Astrocyte of the cerebellum (primary cell): ENCODE data around the gene RASL11A.

Source experiments
- DNase-seq: peaks from one replicate; pipeline ENCODE4 v3.0.0-alpha.2; 2011; ENCODE audit warnings: low read depth
- H3K4me3 ChIP-seq: 2 replicates; pipeline ENCODE4 v1.5.1; 2011; ENCODE audit warnings: mild to moderate bottlenecking, low read depth, low read length, moderate library complexity
- in situ Hi-C: cut with HindIII; loops from 2 replicates; pipeline ENCODE4 v1.10.0; 2017; ENCODE audit warnings: low sequenced_read_pairs
- TF ChIP-seq, protein P1 (sequence below): IDR thresholded peaks from 2 replicates; pipeline ENCODE4 v1.5.1; 2012; ENCODE audit warnings: low read length, low read depth, moderate library complexity, mild to moderate bottlenecking; ENCODE audit errors: missing control alignments

Gene RASL11A

GRCh38 chr13:27302643-27303262, 32.1 kb downstream of the RASL11A start:
- TF ChIP-seq, protein P1, sequence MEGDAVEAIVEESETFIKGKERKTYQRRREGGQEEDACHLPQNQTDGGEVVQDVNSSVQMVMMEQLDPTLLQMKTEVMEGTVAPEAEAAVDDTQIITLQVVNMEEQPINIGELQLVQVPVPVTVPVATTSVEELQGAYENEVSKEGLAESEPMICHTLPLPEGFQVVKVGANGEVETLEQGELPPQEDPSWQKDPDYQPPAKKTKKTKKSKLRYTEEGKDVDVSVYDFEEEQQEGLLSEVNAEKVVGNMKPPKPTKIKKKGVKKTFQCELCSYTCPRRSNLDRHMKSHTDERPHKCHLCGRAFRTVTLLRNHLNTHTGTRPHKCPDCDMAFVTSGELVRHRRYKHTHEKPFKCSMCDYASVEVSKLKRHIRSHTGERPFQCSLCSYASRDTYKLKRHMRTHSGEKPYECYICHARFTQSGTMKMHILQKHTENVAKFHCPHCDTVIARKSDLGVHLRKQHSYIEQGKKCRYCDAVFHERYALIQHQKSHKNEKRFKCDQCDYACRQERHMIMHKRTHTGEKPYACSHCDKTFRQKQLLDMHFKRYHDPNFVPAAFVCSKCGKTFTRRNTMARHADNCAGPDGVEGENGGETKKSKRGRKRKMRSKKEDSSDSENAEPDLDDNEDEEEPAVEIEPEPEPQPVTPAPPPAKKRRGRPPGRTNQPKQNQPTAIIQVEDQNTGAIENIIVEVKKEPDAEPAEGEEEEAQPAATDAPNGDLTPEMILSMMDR = no peak
- no peak overlapping the region for H3K4me3 ChIP-seq
- in situ Hi-C loops = no loop called here
- DNase-seq = no peak

DNA sequence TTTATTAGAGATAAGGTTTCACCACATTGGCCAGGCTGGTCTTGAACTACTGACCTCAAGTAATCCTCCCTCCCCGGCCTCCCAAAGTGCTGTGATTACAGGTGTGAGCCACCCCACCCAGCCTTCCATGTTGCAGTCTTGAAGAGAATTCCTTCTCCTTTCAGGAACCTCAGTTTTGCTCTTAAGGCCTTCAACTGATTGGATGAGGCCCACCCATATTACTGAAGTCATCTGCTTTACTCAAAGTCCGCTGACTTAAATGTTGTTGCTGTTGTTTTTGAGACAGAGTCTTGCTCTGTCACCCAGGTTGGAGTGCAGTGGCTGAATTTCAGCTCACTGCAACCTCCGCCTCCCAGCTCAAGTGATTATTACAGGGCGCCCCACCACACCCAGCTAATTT, 33.5 kb downstream of the RASL11A start:
- no peak overlapping the region for H3K4me3 ChIP-seq
- in situ Hi-C loops = no loop called here
- TF ChIP-seq, protein P1 = no peak
- no peak for DNase-seq

DNA sequence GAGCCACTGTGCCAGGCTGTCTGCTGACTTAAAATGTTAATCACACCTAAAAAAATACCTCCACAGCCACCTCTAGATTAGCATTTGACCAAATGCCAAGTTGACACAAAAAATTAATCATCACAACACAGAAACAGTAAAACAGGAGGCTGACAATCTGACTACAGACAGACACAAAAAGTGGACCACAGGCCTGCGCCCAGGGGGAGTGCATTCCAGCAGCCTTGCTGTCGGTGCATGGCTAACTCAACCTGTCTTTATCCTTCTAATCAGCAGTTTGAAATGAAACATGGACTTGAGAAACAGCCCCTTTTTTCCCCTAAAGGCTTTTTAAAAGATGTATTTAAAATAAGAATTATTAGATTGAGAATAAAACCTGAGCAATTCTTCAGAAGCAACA, 34.0 kb downstream of the RASL11A start:
- no peak for DNase-seq
- H3K4me3 ChIP-seq = no peak overlapping the region
- TF ChIP-seq, protein P1 = no peak
- in situ Hi-C loops = no loop called here

- H3K4me3 ChIP-seq = no peak overlapping the region
- no peak for DNase-seq
- TF ChIP-seq, protein P1 = no peak
- in situ Hi-C loops = no loop called here
Measured at GRCh38 chr13:27306364-27306763, 35.7 kb downstream of the RASL11A start.

- in situ Hi-C loops = no loop called here
- DNase-seq = no peak
- TF ChIP-seq, protein P1 = no peak
- H3K4me3 ChIP-seq = no peak overlapping the region
Measured at GRCh38 chr13:27308941-27309340, 38.3 kb downstream of the RASL11A start.

DNA sequence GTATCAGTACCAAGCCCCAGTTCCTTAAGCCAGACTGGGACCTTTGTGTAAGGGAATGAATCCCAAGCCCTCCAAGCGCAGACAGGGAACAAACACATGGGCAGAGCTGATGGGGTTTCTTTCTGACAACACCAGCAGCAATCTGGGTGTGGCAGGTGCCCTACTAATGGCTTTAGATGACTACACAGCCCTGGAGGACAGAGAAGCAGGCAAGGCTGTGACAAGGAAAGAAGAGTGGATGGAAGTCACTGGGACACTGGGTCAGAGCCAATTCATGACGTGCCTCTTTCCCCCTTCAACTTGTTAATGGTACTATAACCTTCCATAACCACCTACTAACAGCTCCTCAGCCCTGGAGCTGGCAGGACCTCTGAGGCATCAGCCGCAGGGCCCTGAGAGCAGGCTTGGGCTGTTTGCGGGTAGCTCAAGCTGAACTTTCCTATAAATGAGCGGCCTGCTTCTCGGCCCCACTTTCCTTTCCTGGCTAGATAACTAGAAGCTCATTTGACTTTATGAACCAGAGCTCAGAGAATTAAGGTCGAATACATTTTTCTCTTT, 38.9 kb downstream of the RASL11A start:
- in situ Hi-C loops = no loop called here
- no peak for DNase-seq
- H3K4me3 ChIP-seq = no peak overlapping the region
- TF ChIP-seq, protein P1 = no peak
